ENCODE measurements around the gene PAPPA2. TPM values are rescaled to one million over a fixed set of nuclear protein-coding genes. Genes with fewer than 3 reads are reported as not detected.

Gene PAPPA2
- total and polyA plus RNA-seq, 2 of the 4 experiments (the other 2 are of a cell fraction) = 0.10 to 0.18 TPM

GRCh38 chr1:176843352-176844297 lies 380.6 kb downstream of the PAPPA2 start:
- Histone ChIP-seq H2AFZ (replicated peaks; ENCODE audit: low read length, poor library complexity) (no peak overlapping the region), H3K79me1 (ENCODE audit: low read depth in 1 of 2, low read length in 2 of 2) (no peaks in the 10 kb centered on the region), H3K9me3 (ENCODE audit: control insufficient read depth, insufficient read depth, low read length) (no peaks in the 10 kb centered on the region), H2BK20ac (ENCODE audit: low read depth, low read length) (no peak overlapping the region), H4K20me1 (ENCODE audit: insufficient read depth, low read length) (no peaks in the 10 kb centered on the region), H2BK120ac (ENCODE audit: low read depth, low read length) (no peak overlapping the region), H3K23ac (ENCODE audit: low read depth, low read length) (no peak overlapping the region), H3K4me1 (ENCODE audit: control insufficient read depth, insufficient read depth, low read length) (no peaks in the 10 kb centered on the region), H4K8ac (ENCODE audit: low read depth in 2 of 2, low read length in 2 of 2) (no peak overlapping the region), H3K36me3 (ENCODE audit: control insufficient read depth, insufficient read depth, low read length) (no peaks in the 10 kb centered on the region), H2AK5ac (ENCODE audit: low read depth, low read length) (no peak overlapping the region), H4K91ac (ENCODE audit: insufficient read depth, low read depth, low read length) (no peak overlapping the region), H3K27ac (ENCODE audit: insufficient read depth, low read length) (no peak overlapping the region), H3K9me1 (ENCODE audit: insufficient read depth, low read length) (no peaks in the 10 kb centered on the region), H3K56ac (ENCODE audit: extremely low read depth, insufficient read depth, low read length) (no peak overlapping the region), H4K5ac (ENCODE audit: low read depth, low read length) (no peak overlapping the region), H3K27me3 (ENCODE audit: control insufficient read depth, insufficient read depth, low read length) (no peaks in the 10 kb centered on the region), H3K4me3 (ENCODE audit: insufficient read depth, low read depth, low read length) (no peak overlapping the region), H3K4me2 (ENCODE audit: low read depth, low read length) (no peak overlapping the region), H3K9ac (ENCODE audit: low read depth, low read length) (no peak overlapping the region), H2BK5ac (ENCODE audit: low read depth, low read length, poor library complexity, severe bottlenecking) (no peak overlapping the region), H3K4ac (ENCODE audit: low read depth, low read length) (no peak overlapping the region), H3K14ac (replicated peaks; ENCODE audit: low read depth, low read length) (no peak overlapping the region), H2AK9ac (replicated peaks; ENCODE audit: low read depth, low read length, poor library complexity) (no peak overlapping the region), H3K18ac (ENCODE audit: low read depth, low read length) (no peak overlapping the region), H2BK15ac (ENCODE audit: low read depth, low read length) (no peak overlapping the region)
- CTCF ChIA-PET = no interaction called here
- WGBS, 2 experiments (ENCODE audit: extremely low coverage in 2 of 2, insufficient read length in 1 of 2) = 0% methylated on average over 2 of the region's 4 CpGs; no CpG with 5 or more reads in 1 of the 2 experiments
- no peak for TF ChIP-seq CHD1 (IDR thresholded peaks at IDR 0.05; ENCODE audit: low read depth, low read length)
- TF ChIP-seq RAD21 (IDR thresholded peaks at IDR 0.05; ENCODE audit: low read length) = peak; percentile 65
- TF ChIP-seq SMC3 (IDR thresholded peaks at IDR 0.05; ENCODE audit: low read depth, low read length) = peak; percentile 47; the same call in 1 of the 2 replicates
- peak; percentile 53 for TF ChIP-seq CTCF (conservative IDR thresholded peaks at IDR 0.05; ENCODE audit: low read depth, low read length)
- in situ Hi-C loops (cut with MboI; ENCODE audit: low sequenced_read_pairs) = no loop called here
- DNase-seq = peak; percentile 41
- dilution Hi-C loops (cut with HindIII; ENCODE audit: low sequenced_read_pairs, unreplicated experiment) = no loop called here
- intact Hi-C loops (cut with micrococcal nuclease) = loop anchor here (1.0 kb wide), 2 partner anchors 284 to 1691 kb away; no protein-coding TSS in a partner anchor
- no TSS peak for BruUV-seq (replicated peaks)
- POLR2A ChIA-PET (ENCODE audit: unreplicated experiment) = no interaction called here
- ATAC-seq (ENCODE audit: low read depth) = peak; percentile 61
